ENCODE data around the gene FAM3D.

The FAM3D gene

GRCh38 chr3:58652624-58653023 is 13.9 kb downstream of the FAM3D start:
- DNase-seq: no peak

- no peak for DNase-seq
Observed at GRCh38 chr3:58651276-58651675, 15.3 kb downstream of the FAM3D start.

GRCh38 chr3:58647381-58648141 is 19.0 kb downstream of the FAM3D start:
- DNase-seq: no peak

- DNase-seq: no peak
Observed at GRCh38 chr3:58646503-58646902, 20.1 kb downstream of the FAM3D start.

GRCh38 chr3:58645726-58646125 is 20.8 kb downstream of the FAM3D start:
- DNase-seq: no peak

GRCh38 chr3:58642846-58643245 is 23.7 kb downstream of the FAM3D start:
- no peak for DNase-seq

- peak; percentile 18 for DNase-seq
Observed at GRCh38 chr3:58640700-58641372, 25.7 kb downstream of the FAM3D start.

- no peak for DNase-seq
Observed at GRCh38 chr3:58639842-58640241, 26.7 kb downstream of the FAM3D start.

GRCh38 chr3:58639001-58639400 is 27.6 kb downstream of the FAM3D start:
- DNase-seq: no peak

GRCh38 chr3:58638591-58638990 is 28.0 kb downstream of the FAM3D start:
- DNase-seq: no peak

- DNase-seq: no peak
Observed at GRCh38 chr3:58637509-58637908, 29.1 kb downstream of the FAM3D start.

- DNase-seq: no peak
Observed at GRCh38 chr3:58635371-58636285, 30.9 kb downstream of the FAM3D start.

GRCh38 chr3:58633157-58633865 is 33.3 kb downstream of the FAM3D start:
- no peak for DNase-seq

- DNase-seq: no peak
Observed at GRCh38 chr3:58631742-58632141, 34.8 kb downstream of the FAM3D start.

- DNase-seq: no peak
Observed at GRCh38 chr3:58630710-58631092, 35.9 kb downstream of the FAM3D start.

- DNase-seq: no peak
Observed at GRCh38 chr3:58630076-58630709, 36.4 kb downstream of the FAM3D start.

- no peak for DNase-seq
Observed at GRCh38 chr3:58629629-58630028, 36.9 kb downstream of the FAM3D start.

- peak; percentile 47 for DNase-seq
Observed at GRCh38 chr3:58628823-58629562, 37.6 kb downstream of the FAM3D start.

GRCh38 chr3:58627941-58628340 is 38.6 kb downstream of the FAM3D start:
- DNase-seq: no peak

GRCh38 chr3:58627570-58627885 is 39.0 kb downstream of the FAM3D start:
- DNase-seq: no peak

- no peak for DNase-seq
Observed at GRCh38 chr3:58626841-58627569, 39.6 kb downstream of the FAM3D start.

Measured in NCI-H524 treated with DMSO at 0.1 percent for 48 hours (cell line).